Stimulated activated memory B cell treated with anti-CD40 and anti-IgM and Interleukin-4, amounts not matched to agents 10 μg/mL and 1 μg/mL and 100 μg/mL, for 72 hours (primary cell): ENCODE data around the gene PMVK.
A peak's percentile ranks its signal among the peaks of the same experiment; 100 is the strongest.
"Not testable (repeated sequence)": the region's sequence is repeated elsewhere in the genome, so short reads cannot be mapped to it uniquely, and the experiment has no call there.

Experiments
- ATAC-seq: fragments of 150-1000 bp; cut with Tn5 transposase; 2 replicates; pipeline ENCODE4 v1.10.0; 2021
- H3K27ac Mint-ChIP-seq: one replicate; pipeline ENCODE4 v1.8.0; 2022; ENCODE audit warnings: mild to moderate bottlenecking, mixed read lengths
- H3K27me3 Mint-ChIP-seq: one replicate; pipeline ENCODE4 v1.8.0; 2022; ENCODE audit warnings: mixed read lengths
- H3K36me3 Mint-ChIP-seq: one replicate; pipeline ENCODE4 v1.8.0; 2022; ENCODE audit warnings: mixed read lengths
- H3K4me1 Mint-ChIP-seq: one replicate; pipeline ENCODE4 v1.8.0; 2022; ENCODE audit warnings: mixed read lengths
- H3K4me3 Mint-ChIP-seq: one replicate; pipeline ENCODE4 v1.8.0; 2022; ENCODE audit warnings: mild to moderate bottlenecking, moderate library complexity, mixed read lengths
- H3K9me3 Mint-ChIP-seq: one replicate; pipeline ENCODE4 v1.8.0; 2022; ENCODE audit warnings: mixed read lengths

PMVK gene

GRCh38 chr1:154925335-154926170 lies 11.0 kb downstream of the PMVK start:
- H3K36me3 Mint-ChIP-seq: peaks cover 56% of the 10 kb centered on the region
- H3K27me3 Mint-ChIP-seq: no peaks in the 10 kb centered on the region
- peak overlapping the region; percentile 59 for H3K27ac Mint-ChIP-seq
- H3K4me3 Mint-ChIP-seq: no peak overlapping the region
- no peak for ATAC-seq
- no peaks in the 10 kb centered on the region for H3K9me3 Mint-ChIP-seq
- peaks cover 5% of the 10 kb centered on the region for H3K4me1 Mint-ChIP-seq

GRCh38 chr1:154923695-154924094 lies 12.8 kb downstream of the PMVK start:
- peaks cover 42% of the 10 kb centered on the region for H3K36me3 Mint-ChIP-seq
- H3K9me3 Mint-ChIP-seq: no peaks in the 10 kb centered on the region
- peaks cover 5% of the 10 kb centered on the region for H3K4me1 Mint-ChIP-seq
- H3K27ac Mint-ChIP-seq: no peak overlapping the region
- no peak overlapping the region for H3K4me3 Mint-ChIP-seq
- no peak for ATAC-seq
- H3K27me3 Mint-ChIP-seq: no peaks in the 10 kb centered on the region

GRCh38 chr1:154913273-154913672 lies 23.2 kb downstream of the PMVK start:
- H3K4me1 Mint-ChIP-seq: no peaks in the 10 kb centered on the region
- no peak overlapping the region for H3K4me3 Mint-ChIP-seq
- H3K36me3 Mint-ChIP-seq: peaks cover 15% of the 10 kb centered on the region
- H3K27me3 Mint-ChIP-seq: no peaks in the 10 kb centered on the region
- no peak overlapping the region for H3K27ac Mint-ChIP-seq
- no peak for ATAC-seq
- peaks cover 3% of the 10 kb centered on the region for H3K9me3 Mint-ChIP-seq

GRCh38 chr1:154912755-154913154 lies 23.8 kb downstream of the PMVK start:
- Mint-ChIP-seq H3K9me3 (peaks cover 3% of the 10 kb centered on the region), H3K36me3 (peaks cover 15% of the 10 kb centered on the region), H3K27ac (no peak overlapping the region), H3K4me3 (no peak overlapping the region), H3K4me1 (no peaks in the 10 kb centered on the region), H3K27me3 (no peaks in the 10 kb centered on the region)
- no peak for ATAC-seq

DNA sequence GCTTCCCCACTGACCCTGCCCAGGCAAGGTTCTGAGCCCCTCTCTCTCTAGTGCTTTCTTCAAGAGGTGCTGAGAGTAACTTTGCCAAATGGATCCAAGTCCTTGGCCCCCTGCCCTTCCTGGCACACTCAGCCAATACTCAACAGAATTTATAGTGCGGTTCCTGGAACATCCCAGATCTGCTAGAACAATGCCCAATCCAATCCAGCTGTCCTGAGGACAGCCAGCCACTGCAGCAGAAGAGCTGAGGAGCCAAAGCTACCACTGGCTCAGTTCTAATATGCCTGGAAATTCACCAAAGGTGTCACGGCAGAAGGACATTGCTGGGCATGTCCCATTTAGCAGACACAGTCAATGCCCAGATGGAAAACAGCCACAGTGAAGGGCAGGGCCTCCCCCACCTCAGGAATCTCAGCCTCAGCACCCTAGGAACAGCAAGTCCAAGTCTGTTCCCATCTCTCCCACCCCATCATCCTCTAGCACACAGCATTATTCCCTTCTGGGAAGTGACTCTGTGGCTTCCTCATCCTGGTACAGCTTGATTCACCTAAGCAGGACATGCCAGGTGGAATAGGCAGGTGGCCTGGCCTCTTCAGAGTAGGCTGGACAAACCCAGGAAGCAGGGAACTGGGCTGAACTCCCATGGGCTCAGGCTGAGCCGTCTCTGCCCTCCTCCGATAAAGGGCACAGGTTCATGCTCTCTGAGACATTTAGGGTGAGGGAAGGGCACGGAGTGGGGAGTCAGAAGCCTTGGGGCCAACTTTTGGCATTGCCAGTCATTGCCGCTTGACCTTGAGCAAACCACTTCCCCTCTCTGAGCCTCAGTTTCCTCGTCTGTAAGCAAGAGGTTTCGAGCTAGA lies 24.6 kb downstream of the PMVK start:
- Mint-ChIP-seq H3K4me3 (no peak overlapping the region), H3K4me1 (no peaks in the 10 kb centered on the region), H3K9me3 (peaks cover 3% of the 10 kb centered on the region), H3K27me3 (no peaks in the 10 kb centered on the region), H3K27ac (no peak overlapping the region), H3K36me3 (peaks cover 15% of the 10 kb centered on the region)
- ATAC-seq: no peak

DNA sequence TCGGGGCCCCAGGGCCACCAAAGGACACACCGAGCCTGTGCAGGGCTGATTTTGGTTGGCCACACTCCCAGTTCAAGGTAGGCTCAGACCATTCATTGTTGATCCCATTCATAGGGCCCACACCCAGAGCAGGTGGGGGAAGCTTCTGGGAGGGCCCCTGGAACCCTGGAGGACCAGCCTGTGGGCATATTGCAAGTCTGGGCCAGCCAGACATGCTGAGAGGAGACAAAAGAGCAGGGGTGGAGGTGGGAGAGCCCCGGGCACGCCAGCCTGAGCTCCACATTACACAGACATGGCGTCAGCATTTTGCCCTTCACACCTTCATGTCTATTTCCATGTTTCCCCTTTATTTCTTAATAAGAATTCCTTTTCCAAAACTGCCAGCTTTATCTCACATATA lies 25.7 kb downstream of the PMVK start:
- Mint-ChIP-seq H3K36me3 (peaks cover 5% of the 10 kb centered on the region), H3K4me3 (no peak overlapping the region), H3K27me3 (no peaks in the 10 kb centered on the region), H3K9me3 (no peaks in the 10 kb centered on the region), H3K4me1 (no peaks in the 10 kb centered on the region), H3K27ac (no peak overlapping the region)
- no peak for ATAC-seq

DNA sequence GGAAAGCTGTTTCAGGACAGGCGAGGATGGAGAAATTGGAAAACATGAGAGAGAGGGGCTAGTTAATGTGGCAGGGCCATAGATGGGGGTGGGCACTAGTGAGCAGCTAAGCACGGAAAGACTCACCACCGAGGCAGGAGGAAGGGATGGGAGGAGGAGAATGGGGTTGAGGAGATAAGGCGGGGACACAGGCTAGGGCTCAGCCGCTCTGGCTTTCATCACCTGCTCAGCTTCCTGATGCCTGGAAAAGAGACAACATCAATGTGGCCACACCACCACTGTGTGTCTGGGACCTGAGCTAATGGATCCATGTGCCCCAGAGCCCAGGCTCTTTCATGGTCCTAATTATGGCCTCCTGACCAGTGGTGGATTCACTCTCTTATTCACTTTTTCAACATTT lies 27.6 kb downstream of the PMVK start:
- Mint-ChIP-seq H3K4me3 (no peak overlapping the region), H3K4me1 (no peaks in the 10 kb centered on the region), H3K27me3 (no peaks in the 10 kb centered on the region), H3K9me3 (no peaks in the 10 kb centered on the region), H3K36me3 (no peaks in the 10 kb centered on the region), H3K27ac (no peak overlapping the region)
- no peak for ATAC-seq

GRCh38 chr1:154908129-154908528 lies 28.4 kb downstream of the PMVK start:
- not testable (repeated sequence) for H3K4me3 Mint-ChIP-seq, H3K9me3 Mint-ChIP-seq, ATAC-seq, H3K4me1 Mint-ChIP-seq, H3K36me3 Mint-ChIP-seq, H3K27me3 Mint-ChIP-seq, H3K27ac Mint-ChIP-seq

DNA sequence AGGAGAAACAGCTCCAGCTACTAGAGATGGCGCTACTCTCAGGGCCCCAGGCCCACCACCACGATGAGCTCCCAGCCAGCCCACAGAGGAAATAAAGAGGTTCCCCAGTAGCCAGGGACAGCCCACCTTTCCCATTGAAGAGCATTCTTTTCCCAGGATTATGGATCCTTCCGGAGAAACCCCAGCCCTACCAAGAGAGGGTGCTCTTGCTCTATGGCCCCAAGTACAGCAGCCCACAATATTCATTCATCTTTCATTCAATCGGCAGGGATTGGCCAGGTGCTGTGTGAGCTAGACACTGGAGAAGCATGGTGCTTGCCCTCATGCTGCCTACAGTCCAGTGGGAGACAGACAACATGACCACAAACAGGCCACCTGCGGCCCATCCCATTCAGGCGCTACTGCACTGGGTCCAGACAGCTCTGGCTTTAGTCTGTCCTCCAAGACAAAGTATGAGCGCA lies 29.9 kb downstream of the PMVK start:
- Mint-ChIP-seq H3K27me3 (no peaks in the 10 kb centered on the region), H3K4me1 (no peaks in the 10 kb centered on the region), H3K27ac (no peak overlapping the region), H3K4me3 (no peak overlapping the region), H3K9me3 (no peaks in the 10 kb centered on the region), H3K36me3 (no peaks in the 10 kb centered on the region)
- ATAC-seq: no peak

GRCh38 chr1:154902938-154903566 lies 33.5 kb downstream of the PMVK start:
- Mint-ChIP-seq H3K9me3 (no peaks in the 10 kb centered on the region), H3K27ac (no peak overlapping the region), H3K36me3 (no peaks in the 10 kb centered on the region), H3K4me3 (no peak overlapping the region), H3K4me1 (no peaks in the 10 kb centered on the region), H3K27me3 (no peaks in the 10 kb centered on the region)
- no peak for ATAC-seq

DNA sequence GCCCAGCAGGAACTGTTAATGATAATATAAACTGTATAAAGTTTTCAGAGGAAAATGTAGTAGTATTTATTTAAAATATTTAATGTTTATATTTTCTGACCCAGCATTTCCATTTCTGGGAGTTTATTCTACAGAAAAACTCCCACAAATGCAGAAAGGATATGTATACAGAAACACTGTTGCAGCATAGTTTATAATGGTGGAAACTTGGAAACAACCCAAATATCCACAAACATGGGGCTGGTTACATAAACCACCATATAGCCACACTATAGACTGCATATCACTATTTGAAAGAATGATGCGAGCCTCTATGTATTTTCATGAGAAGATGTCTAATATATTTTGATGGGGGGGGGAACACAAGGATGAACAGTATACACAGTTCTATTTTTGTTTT lies 34.9 kb downstream of the PMVK start:
- ATAC-seq: no peak
- H3K36me3 Mint-ChIP-seq: no peaks in the 10 kb centered on the region
- H3K27me3 Mint-ChIP-seq: no peaks in the 10 kb centered on the region

DNA sequence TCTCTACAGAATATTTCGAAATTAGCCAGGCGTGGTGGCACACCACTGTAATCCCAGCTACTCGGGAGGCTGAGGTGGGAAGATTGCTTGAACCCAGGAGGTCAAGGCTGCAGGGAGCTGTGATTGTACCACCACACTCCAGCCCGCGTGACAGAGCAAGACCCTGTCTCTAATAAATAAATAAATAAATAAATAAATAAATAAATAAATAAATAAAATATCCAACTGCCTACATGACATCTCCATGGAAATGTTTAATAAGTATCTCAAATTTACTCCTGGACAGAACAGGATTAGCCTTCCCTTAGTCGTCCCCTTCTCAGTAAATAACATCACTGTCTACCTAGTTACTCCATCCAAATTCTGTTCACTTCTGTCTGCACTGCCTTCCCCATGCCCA lies 37.5 kb downstream of the PMVK start:
- Mint-ChIP-seq H3K4me1 (no peaks in the 10 kb centered on the region), H3K9me3 (no peaks in the 10 kb centered on the region), H3K27me3 (no peaks in the 10 kb centered on the region), H3K36me3 (no peaks in the 10 kb centered on the region), H3K27ac (no peak overlapping the region), H3K4me3 (no peak overlapping the region)
- no peak for ATAC-seq

More for the DNA sequence above, 34.9 kb downstream of the PMVK start:
- Mint-ChIP-seq H3K27ac (no peak overlapping the region), H3K4me1 (no peaks in the 10 kb centered on the region), H3K9me3 (no peaks in the 10 kb centered on the region), H3K4me3 (no peak overlapping the region)

DNA sequence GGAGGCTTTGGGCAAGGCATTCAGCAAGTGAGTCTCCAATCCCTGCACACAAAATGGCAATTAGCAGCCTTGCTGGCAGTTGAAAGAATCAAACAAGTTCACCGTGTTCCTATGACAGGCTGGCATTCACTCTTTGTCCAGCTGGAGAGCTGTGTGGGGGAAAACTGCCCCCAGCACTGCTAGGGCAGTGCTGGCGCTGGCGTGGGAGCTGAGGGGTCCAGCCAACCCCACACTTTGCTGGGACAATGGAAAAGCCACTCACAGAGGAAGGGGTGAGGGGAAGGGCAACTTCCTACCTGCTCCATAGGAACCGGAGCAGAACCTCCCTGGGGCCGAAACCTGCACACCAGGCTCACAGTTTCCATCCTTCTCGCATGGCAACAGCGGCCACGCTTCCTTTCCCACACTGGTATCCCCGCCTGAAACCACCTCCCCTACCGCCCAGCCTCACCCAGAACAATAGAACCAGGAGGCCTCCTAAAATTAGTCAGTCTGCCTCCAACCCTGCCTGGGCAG lies 39.7 kb downstream of the PMVK start:
- no peak for ATAC-seq
- Mint-ChIP-seq H3K9me3 (no peaks in the 10 kb centered on the region), H3K27me3 (no peaks in the 10 kb centered on the region), H3K4me3 (no peak overlapping the region), H3K4me1 (no peaks in the 10 kb centered on the region), H3K27ac (no peak overlapping the region), H3K36me3 (no peaks in the 10 kb centered on the region)

- ATAC-seq: no peak
- H3K9me3 Mint-ChIP-seq: no peaks in the 10 kb centered on the region
- no peaks in the 10 kb centered on the region for H3K27me3 Mint-ChIP-seq
- no peaks in the 10 kb centered on the region for H3K36me3 Mint-ChIP-seq
- H3K27ac Mint-ChIP-seq: no peak overlapping the region
- H3K4me1 Mint-ChIP-seq: no peaks in the 10 kb centered on the region
- H3K4me3 Mint-ChIP-seq: no peak overlapping the region
Observed at GRCh38 chr1:154895798-154896197, 40.7 kb downstream of the PMVK start.

DNA sequence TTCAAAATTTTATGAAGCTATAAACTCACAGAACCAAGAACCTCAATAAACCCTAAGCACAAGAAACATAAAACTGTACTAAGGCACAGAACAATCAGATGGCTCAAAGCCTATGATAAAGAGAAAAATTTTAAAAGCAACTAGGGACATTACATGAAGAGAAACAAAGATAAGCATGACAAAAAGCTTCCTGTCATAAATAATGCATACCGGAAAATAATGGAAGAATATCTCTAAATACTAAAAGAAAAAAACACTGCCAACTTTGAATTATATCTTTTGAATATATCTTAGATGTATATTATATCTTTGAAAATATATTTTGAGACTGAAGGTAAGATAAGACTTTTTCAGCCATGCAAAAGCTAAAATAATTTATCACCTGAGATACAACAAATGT lies 45.1 kb downstream of the PMVK start:
- H3K9me3 Mint-ChIP-seq: no peaks in the 10 kb centered on the region
- H3K4me1 Mint-ChIP-seq: peaks cover under 1% of the 10 kb centered on the region
- no peaks in the 10 kb centered on the region for H3K27me3 Mint-ChIP-seq
- no peak for ATAC-seq
- no peaks in the 10 kb centered on the region for H3K36me3 Mint-ChIP-seq
- H3K27ac Mint-ChIP-seq: no peak overlapping the region
- H3K4me3 Mint-ChIP-seq: no peak overlapping the region
